ENCODE measurements around the gene KMT2C.
"Not testable (repeated sequence)": the region's sequence is repeated elsewhere in the genome, so short reads cannot be mapped to it uniquely, and the experiment has no call there.

Gene KMT2C

DNA sequence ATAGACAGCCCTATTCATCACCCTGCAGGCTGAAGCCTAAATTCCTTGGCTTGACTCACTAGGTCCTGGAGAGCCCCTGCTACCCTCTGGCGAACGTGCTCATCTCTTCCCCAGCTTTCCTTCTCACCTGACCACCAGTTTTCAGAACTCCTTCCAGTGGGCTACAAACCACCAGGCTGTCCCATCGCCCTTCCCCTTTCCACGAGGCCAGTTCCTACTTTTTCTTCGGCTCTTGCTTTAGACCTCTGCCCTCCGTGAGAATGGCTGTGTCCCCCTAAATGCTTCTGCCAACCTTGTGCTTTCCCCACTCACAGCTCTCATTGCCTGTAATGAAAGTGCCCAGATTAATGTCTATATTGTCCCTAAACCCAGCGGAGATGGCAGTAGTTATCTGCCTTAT, 5.4 kb upstream of the KMT2C start:
- H3K9me2 ChIP-seq (replicated peaks; ENCODE audit: low read depth, low read length); H2AFZ ChIP-seq (ENCODE audit: low read length); H3K4me1 ChIP-seq (ENCODE audit: insufficient read depth, low read length, poor library complexity, severe bottlenecking); H3K79me2 ChIP-seq (ENCODE audit: insufficient read depth, low read length); H3K4me3 ChIP-seq (ENCODE audit: low read length, poor library complexity, severe bottlenecking); H3K9ac ChIP-seq (ENCODE audit: low read depth, low read length, poor library complexity, severe bottlenecking); H3K27me3 ChIP-seq (ENCODE audit: insufficient read depth, low read length, poor library complexity, severe bottlenecking); H3F3A ChIP-seq (ENCODE audit: low read depth); H4K20me1 ChIP-seq (ENCODE audit: insufficient read depth, low read length, poor library complexity, severe bottlenecking); H3K4me2 ChIP-seq (ENCODE audit: low read depth, low read length, poor library complexity, severe bottlenecking); H3K9me3 ChIP-seq (ENCODE audit: insufficient read depth, low read depth, low read length); H3K36me3 ChIP-seq (ENCODE audit: insufficient read depth, low read length): not testable (repeated sequence)

DNA sequence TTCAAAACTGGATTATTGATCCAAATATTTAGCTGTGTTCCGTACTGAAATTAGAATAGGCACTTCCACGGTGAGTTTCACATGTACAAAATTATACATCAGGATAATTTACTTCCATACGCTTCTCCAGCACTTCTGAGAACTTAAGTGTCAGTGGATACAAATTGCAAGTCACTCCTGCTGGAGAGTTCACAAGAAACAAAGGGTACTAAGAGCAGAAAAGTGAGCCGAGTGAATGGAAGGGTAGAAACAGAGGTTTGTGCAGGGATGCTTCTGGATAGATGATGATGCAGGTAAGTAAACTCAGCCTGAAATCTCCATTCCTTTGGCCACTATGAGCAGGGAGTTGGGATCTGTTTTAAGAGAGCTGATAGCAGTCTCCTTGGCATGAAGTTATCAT, 2.2 kb upstream of the KMT2C start:
- not testable (repeated sequence) for H3K4me2 ChIP-seq (ENCODE audit: low read depth, low read length, poor library complexity, severe bottlenecking); H3K9ac ChIP-seq (ENCODE audit: low read depth, low read length, poor library complexity, severe bottlenecking); H3K4me1 ChIP-seq (ENCODE audit: insufficient read depth, low read length, poor library complexity, severe bottlenecking); H3K36me3 ChIP-seq (ENCODE audit: insufficient read depth, low read length); H3K9me2 ChIP-seq (replicated peaks; ENCODE audit: low read depth, low read length); H3K27me3 ChIP-seq (ENCODE audit: insufficient read depth, low read length, poor library complexity, severe bottlenecking); H3K9me3 ChIP-seq (ENCODE audit: insufficient read depth, low read depth, low read length); H3K4me3 ChIP-seq (ENCODE audit: low read length, poor library complexity, severe bottlenecking); H3F3A ChIP-seq (ENCODE audit: low read depth)
- Histone ChIP-seq H3K79me2 (ENCODE audit: insufficient read depth, low read length) (peaks cover 25% of the 10 kb centered on the region), H4K20me1 (ENCODE audit: insufficient read depth, low read length, poor library complexity, severe bottlenecking) (peaks cover 14% of the 10 kb centered on the region), H2AFZ (ENCODE audit: low read length) (0 out of 2 replicates have a peak overlapping the region, but pooled peaks have one; percentile 36)

DNA sequence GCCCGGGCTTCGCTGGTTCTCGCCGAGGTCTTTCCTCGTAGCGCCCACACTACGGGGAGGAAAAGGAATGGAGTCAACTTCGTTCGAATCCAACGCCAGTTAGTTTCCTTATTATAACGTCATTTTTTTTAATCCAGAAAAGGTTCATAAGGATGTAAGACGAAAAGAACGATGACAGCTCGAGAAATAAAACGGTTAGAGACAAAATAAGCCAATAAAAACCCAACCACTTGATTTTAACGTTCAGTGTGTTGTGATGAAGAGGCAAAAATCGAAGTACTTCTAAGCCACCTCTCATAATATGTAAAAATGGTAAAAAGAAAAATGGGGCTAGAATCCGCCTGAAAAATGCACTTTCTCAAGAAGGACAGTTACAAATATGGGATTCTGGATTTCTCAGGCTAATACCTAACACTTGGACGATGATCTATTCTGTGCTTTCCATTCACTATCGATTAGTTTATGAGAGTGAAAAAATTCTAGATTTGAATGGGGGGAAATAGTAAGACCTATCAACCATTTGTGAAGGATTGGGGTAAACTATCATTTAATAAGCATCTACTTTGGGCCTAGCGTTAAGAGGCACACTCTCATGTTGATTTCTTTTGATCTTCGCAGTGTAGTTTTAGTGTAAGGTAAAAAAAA, 1.2 kb upstream of the KMT2C start:
- Histone ChIP-seq H3K4me3 (ENCODE audit: low read length, poor library complexity, severe bottlenecking) (peak overlapping the region; percentile 72), H3K79me2 (ENCODE audit: insufficient read depth, low read length) (peaks cover 34% of the 10 kb centered on the region), H4K20me1 (ENCODE audit: insufficient read depth, low read length, poor library complexity, severe bottlenecking) (peaks cover 24% of the 10 kb centered on the region), H3K9ac (ENCODE audit: low read depth, low read length, poor library complexity, severe bottlenecking) (peak overlapping the region; percentile 79), H3K4me1 (ENCODE audit: insufficient read depth, low read length, poor library complexity, severe bottlenecking) (peaks cover 18% of the 10 kb centered on the region), H2AFZ (ENCODE audit: low read length) (peak overlapping the region; percentile 77), H3K4me2 (ENCODE audit: low read depth, low read length, poor library complexity, severe bottlenecking) (peak overlapping the region; percentile 70)
- not testable (repeated sequence) for H3K9me2 ChIP-seq (replicated peaks; ENCODE audit: low read depth, low read length); H3K27me3 ChIP-seq (ENCODE audit: insufficient read depth, low read length, poor library complexity, severe bottlenecking); H3F3A ChIP-seq (ENCODE audit: low read depth); H3K9me3 ChIP-seq (ENCODE audit: insufficient read depth, low read depth, low read length); H3K36me3 ChIP-seq (ENCODE audit: insufficient read depth, low read length)

DNA sequence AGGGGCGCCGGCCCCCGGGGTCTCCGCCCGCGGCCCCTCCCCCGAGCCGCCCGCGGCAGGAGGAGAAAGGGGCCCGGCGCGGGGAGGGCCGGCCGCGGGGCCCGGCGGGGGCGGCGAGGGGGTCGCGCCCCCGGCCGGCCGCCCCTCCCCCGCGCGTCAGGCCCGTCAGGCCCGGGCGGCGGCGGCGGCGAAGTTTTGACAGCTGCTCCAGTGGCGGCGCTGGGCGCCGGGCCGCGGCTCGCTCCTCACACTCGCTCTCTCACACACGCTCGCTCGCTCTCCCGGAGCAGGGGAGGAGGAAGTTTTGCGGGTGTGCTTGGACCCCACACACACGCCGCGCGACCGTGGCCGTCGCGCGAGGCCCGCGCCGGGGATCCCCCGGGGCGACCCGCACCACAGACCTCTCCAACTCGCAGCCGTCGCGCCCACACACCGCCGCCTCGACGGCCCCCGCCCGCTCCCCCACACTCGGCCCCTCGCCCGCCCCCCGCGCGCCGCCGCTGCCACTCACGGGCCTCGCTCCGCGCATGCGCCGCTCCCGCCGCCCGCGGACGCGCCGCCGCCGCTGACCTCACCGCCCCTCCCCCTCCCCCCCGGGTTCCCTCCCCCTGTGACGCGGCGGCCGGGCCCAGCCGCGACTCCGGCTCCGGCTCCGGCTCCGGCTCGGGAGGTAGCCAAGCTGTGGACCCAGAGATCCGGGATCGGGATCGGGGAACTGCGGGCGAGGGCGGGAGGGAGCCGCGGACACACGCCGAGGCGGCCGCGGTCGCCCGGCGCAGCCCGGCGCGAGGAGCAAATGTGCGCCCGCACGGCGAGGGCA, 518 bp upstream of the KMT2C start:
- Histone ChIP-seq H3K36me3 (ENCODE audit: insufficient read depth, low read length) (no peaks in the 10 kb centered on the region), H3K4me2 (ENCODE audit: low read depth, low read length, poor library complexity, severe bottlenecking) (peak overlapping the region; percentile 70), H3K79me2 (ENCODE audit: insufficient read depth, low read length) (peaks cover 42% of the 10 kb centered on the region), H3K9ac (ENCODE audit: low read depth, low read length, poor library complexity, severe bottlenecking) (peak overlapping the region; percentile 79), H3F3A (ENCODE audit: low read depth) (no peaks in the 10 kb centered on the region; the same call in 1 of the 2 replicates), H3K4me1 (ENCODE audit: insufficient read depth, low read length, poor library complexity, severe bottlenecking) (peaks cover 19% of the 10 kb centered on the region), H2AFZ (ENCODE audit: low read length) (peak overlapping the region; percentile 77), H3K27me3 (ENCODE audit: insufficient read depth, low read length, poor library complexity, severe bottlenecking) (no peaks in the 10 kb centered on the region), H3K9me3 (ENCODE audit: insufficient read depth, low read depth, low read length) (no peaks in the 10 kb centered on the region), H4K20me1 (ENCODE audit: insufficient read depth, low read length, poor library complexity, severe bottlenecking) (peaks cover 29% of the 10 kb centered on the region), H3K4me3 (ENCODE audit: low read length, poor library complexity, severe bottlenecking) (peak overlapping the region; percentile 72), H3K9me2 (replicated peaks; ENCODE audit: low read depth, low read length) (no peaks in the 10 kb centered on the region)
- TF ChIP-seq, protein P1, sequence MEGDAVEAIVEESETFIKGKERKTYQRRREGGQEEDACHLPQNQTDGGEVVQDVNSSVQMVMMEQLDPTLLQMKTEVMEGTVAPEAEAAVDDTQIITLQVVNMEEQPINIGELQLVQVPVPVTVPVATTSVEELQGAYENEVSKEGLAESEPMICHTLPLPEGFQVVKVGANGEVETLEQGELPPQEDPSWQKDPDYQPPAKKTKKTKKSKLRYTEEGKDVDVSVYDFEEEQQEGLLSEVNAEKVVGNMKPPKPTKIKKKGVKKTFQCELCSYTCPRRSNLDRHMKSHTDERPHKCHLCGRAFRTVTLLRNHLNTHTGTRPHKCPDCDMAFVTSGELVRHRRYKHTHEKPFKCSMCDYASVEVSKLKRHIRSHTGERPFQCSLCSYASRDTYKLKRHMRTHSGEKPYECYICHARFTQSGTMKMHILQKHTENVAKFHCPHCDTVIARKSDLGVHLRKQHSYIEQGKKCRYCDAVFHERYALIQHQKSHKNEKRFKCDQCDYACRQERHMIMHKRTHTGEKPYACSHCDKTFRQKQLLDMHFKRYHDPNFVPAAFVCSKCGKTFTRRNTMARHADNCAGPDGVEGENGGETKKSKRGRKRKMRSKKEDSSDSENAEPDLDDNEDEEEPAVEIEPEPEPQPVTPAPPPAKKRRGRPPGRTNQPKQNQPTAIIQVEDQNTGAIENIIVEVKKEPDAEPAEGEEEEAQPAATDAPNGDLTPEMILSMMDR (conservative IDR thresholded peaks at IDR 0.05; ENCODE audit: low read length) = no peak
- TF ChIP-seq EZH2phosphoT487 (IDR thresholded peaks at IDR 0.05; ENCODE audit: borderline replicate concordance) = no peak

DNA sequence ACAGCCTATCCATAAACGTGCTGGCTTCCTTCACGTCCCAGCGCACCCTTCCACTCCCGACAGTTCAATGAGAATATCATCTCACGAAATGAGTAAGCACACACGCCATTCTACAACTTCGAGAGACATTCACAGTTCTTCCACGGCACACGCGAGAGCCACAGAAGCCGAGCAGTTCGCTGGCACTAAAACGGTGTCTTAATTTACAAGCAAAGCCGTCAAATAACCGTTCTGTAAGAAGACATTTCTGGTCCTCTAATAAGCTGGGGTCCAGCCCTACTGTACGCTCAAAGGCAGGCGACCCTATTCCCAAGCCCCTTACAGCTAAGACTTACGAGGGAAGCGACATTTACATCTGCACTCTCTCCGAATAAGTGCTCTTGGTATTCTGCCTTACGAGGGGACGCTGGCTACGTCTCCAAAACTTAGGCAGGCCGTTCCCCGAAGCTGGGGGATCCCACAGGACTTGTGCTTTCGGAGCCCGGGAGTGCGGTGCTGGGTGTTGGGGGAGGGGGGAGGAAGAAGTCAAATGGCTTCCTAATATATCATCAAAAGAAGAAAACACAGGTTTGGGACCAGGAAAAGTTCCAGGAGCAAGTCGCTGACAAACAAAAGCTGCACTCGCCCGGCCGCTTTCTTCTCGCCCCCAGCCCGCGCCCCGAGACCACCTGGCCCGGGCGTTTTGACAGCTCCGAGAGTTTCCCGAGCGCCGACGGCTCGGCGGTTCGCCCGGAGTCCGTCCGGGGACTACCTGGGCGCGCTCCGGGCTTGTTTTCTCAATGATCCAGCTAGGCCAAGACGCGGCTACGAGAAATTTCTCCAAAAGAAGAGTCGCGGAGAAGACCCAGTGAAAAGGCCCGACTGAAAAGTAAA, 1.1 kb downstream of the KMT2C start:
- Histone ChIP-seq H3K79me2 (ENCODE audit: insufficient read depth, low read length) (peaks cover 57% of the 10 kb centered on the region), H3K4me2 (ENCODE audit: low read depth, low read length, poor library complexity, severe bottlenecking) (peak overlapping the region; percentile 81), H3K4me1 (ENCODE audit: insufficient read depth, low read length, poor library complexity, severe bottlenecking) (peaks cover 28% of the 10 kb centered on the region), H3K9ac (ENCODE audit: low read depth, low read length, poor library complexity, severe bottlenecking) (peak overlapping the region; percentile 78), H4K20me1 (ENCODE audit: insufficient read depth, low read length, poor library complexity, severe bottlenecking) (peaks cover 36% of the 10 kb centered on the region), H3K4me3 (ENCODE audit: low read length, poor library complexity, severe bottlenecking) (peak overlapping the region; percentile 89)
- not testable (repeated sequence) for H3K27me3 ChIP-seq (ENCODE audit: insufficient read depth, low read length, poor library complexity, severe bottlenecking); H3K9me2 ChIP-seq (replicated peaks; ENCODE audit: low read depth, low read length); H3F3A ChIP-seq (ENCODE audit: low read depth); H2AFZ ChIP-seq (ENCODE audit: low read length); H3K36me3 ChIP-seq (ENCODE audit: insufficient read depth, low read length); H3K9me3 ChIP-seq (ENCODE audit: insufficient read depth, low read depth, low read length)

Measured in Loucy (cell line).